ENCODE measurements around the gene GCN1. TPM values are rescaled to one million over a fixed set of nuclear protein-coding genes. Genes with fewer than 3 reads are reported as not detected.

GCN1 gene
- total RNA-seq, 2 donors from 2014 or later: 39.7 to 83.1 TPM

DNA sequence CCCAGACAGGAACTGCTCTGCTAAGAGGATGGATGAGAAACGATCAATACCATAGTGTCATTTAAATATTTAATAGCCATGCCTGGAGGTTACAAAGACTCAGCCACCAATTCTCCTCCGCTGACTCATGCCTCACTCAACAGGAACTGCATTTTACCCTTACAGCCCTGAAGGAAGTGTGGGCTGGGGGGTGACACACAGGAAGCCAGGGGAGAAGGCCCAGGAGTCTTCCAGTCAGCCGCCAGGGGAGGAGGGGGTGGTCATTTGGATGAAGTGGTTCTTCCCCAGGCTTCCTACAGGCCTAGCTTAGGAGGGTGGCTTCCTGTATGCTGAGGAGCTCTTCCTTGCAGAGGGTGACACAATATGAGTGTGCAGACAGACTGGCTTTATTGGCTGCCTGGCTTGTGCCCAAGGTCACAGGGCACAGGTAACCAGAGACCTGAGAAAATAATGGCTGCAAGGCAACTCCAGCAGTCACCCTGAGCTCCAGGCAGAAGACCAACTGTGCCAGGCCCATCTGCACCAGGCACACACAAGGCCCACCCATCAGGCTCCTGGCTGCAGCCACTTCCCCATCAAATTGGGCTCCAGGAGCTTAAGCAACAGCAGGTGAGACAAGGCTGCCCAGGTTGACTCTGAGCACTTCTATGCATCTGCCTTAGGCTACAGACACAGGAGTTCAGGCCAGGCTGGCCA lies 36.9 kb upstream of the GCN1 start:
- TF ChIP-seq, protein P1, sequence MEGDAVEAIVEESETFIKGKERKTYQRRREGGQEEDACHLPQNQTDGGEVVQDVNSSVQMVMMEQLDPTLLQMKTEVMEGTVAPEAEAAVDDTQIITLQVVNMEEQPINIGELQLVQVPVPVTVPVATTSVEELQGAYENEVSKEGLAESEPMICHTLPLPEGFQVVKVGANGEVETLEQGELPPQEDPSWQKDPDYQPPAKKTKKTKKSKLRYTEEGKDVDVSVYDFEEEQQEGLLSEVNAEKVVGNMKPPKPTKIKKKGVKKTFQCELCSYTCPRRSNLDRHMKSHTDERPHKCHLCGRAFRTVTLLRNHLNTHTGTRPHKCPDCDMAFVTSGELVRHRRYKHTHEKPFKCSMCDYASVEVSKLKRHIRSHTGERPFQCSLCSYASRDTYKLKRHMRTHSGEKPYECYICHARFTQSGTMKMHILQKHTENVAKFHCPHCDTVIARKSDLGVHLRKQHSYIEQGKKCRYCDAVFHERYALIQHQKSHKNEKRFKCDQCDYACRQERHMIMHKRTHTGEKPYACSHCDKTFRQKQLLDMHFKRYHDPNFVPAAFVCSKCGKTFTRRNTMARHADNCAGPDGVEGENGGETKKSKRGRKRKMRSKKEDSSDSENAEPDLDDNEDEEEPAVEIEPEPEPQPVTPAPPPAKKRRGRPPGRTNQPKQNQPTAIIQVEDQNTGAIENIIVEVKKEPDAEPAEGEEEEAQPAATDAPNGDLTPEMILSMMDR (IDR thresholded peaks at IDR 0.05): peak in 4 of 7 experiments; percentile 11 to 32 (median 15)
- no peak for TF ChIP-seq POLR2A (IDR thresholded peaks at IDR 0.05)
- WGBS, 2 donors: 21 to 41% methylated on average over 3 of the region's 3 CpGs
- peak; percentile 54 for ATAC-seq
- no peaks in the 10 kb centered on the region for H3K9me3 ChIP-seq
- peak; percentile 71 to 88 (median 86) for DNase-seq
- peaks cover 86% of the 10 kb centered on the region for H3K4me1 ChIP-seq
- no peak overlapping the region for H3K4me3 ChIP-seq
- peak overlapping the region; percentile 80 to 88 (median 81) for H3K27ac ChIP-seq
- H3K27me3 ChIP-seq: no peaks in the 10 kb centered on the region
- H3K36me3 ChIP-seq (replicated peaks in 1 of 2; ENCODE audit: insufficient read depth in 1 of 2, low read depth in 2 of 2): no peaks in the 10 kb centered on the region
- intact Hi-C loops (cut with DNase I): no loop called here

DNA sequence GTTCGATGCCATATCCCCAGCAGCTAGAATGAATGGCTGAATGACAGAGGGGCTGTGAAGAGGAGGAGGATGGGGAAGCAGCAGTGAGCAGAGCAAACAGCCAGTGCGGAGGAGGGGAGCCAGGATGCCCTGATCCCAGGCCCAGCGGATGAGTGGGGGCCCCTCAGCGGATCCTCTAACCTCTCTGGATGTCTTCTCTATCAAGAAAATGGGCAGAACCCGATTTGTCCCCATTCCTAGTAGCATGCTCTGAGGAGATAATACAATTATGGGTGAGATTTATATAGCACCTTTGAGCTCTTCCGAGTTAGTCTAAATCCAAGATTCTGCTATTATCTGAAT lies 36.4 kb upstream of the GCN1 start:
- ATAC-seq (no peak), DNase-seq (no peak)
- TF ChIP-seq, protein P1 (IDR thresholded peaks at IDR 0.05): no peak
- no peak for TF ChIP-seq POLR2A (IDR thresholded peaks at IDR 0.05)
- Histone ChIP-seq H3K4me3 (no peak overlapping the region), H3K9me3 (no peaks in the 10 kb centered on the region), H3K27me3 (no peaks in the 10 kb centered on the region), H3K4me1 (peaks cover 84% of the 10 kb centered on the region), H3K27ac (peak overlapping the region; percentile 80 to 88 (median 81)), H3K36me3 (replicated peaks in 1 of 2; ENCODE audit: insufficient read depth in 1 of 2, low read depth in 2 of 2) (no peaks in the 10 kb centered on the region)
- 45 to 53% methylated on average over 6 of the region's 6 CpGs for WGBS, 2 donors
- intact Hi-C loops (cut with DNase I): no loop called here

DNA sequence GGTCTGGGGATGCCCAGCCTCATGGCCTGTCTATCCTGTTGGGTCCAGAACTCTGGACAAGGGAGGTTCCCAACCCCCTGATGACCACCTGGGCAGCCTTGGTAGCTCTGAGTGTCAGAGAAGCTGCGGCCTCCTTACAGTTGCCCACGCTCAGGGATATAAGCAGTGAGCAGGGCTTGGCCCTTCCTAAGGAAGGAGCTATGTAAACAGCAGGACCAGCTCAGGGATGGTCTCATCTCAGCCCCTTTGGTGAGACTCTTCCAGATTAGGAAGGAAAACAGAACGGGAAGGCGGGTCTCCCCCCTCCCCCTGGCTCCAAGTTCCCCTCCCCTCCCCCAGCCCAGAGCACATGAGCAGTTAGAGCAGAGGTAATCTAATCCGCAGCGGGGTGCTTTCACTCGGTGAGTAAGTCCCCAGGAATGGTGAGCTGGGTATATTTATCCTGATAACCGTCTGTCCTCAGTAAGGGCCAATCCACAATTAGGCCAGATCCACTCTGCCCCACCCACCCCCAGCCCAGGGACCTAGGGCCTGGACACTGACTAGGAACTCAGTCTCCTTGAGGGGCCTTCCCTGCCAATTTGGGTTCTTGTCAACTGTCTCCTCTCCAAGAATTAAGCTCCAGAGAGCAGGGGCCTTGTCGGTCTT lies 35.9 kb upstream of the GCN1 start:
- Histone ChIP-seq H3K27ac (peak overlapping the region; percentile 80 to 88 (median 81)), H3K36me3 (replicated peaks in 1 of 2; ENCODE audit: insufficient read depth in 1 of 2, low read depth in 2 of 2) (no peaks in the 10 kb centered on the region), H3K4me3 (no peak overlapping the region), H3K9me3 (no peaks in the 10 kb centered on the region), H3K27me3 (no peaks in the 10 kb centered on the region), H3K4me1 (peaks cover 83% of the 10 kb centered on the region)
- DNase-seq: peak; percentile 47 to 70 (median 63)
- WGBS, 2 donors: 26 to 58% methylated on average over 3 to 9 of the region's 9 CpGs
- TF ChIP-seq POLR2A (IDR thresholded peaks at IDR 0.05): no peak
- ATAC-seq: peak; percentile 15
- intact Hi-C loops (cut with DNase I): no loop called here

DNA sequence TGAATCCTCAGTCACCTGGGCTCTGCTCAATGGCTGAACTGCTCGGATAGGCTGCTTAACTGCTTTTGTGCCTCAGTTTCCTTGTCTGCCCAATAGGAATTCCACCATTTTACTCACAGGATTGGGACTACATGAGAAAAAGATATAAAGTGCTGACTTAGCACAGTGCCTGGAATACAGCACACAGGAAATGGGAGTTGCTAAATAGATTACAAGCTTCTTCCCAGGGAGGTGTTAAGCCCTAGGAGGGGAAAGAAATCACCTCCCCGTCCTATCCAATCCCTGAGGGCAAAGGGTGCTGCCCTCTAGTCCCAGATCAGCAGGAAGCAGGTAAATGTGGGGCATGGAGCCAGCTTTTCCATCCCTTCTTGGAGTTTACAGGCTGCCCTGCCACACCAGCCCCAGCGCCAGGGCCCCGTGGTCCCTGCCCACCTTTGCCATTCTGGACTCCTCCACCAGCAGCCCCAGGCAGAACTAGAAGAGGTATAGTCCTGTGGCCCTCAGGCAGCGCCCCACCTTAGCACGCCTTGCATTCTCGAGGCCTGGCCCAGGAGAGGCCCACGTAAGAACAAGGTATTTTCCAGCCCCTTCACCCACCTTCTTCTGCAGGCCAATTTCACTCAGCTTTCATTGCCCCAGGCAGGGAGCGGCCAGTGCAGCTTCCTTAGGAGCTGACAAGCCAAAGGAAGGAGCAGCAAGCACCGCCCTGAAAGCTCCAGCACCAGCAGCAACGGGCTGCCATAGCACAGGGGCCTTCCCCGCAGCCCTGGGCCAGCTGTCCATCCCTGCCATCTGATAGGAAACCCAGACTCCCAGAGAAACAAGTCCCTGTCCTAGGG lies 35.2 kb upstream of the GCN1 start:
- Histone ChIP-seq H3K4me1 (peaks cover 83% of the 10 kb centered on the region), H3K9me3 (no peaks in the 10 kb centered on the region), H3K36me3 (replicated peaks in 1 of 2; ENCODE audit: insufficient read depth in 1 of 2, low read depth in 2 of 2) (no peaks in the 10 kb centered on the region), H3K4me3 (no peak overlapping the region), H3K27me3 (no peaks in the 10 kb centered on the region), H3K27ac (peak overlapping the region; percentile 80 to 88 (median 81))
- DNase-seq: no peak
- no peak for ATAC-seq
- intact Hi-C loops (cut with DNase I): loop anchor here (5.0 kb wide), 1 partner anchor 38 kb away; the partner anchor contains the start of gene PXN
- TF ChIP-seq, protein P1 (IDR thresholded peaks at IDR 0.05): no peak
- no peak for TF ChIP-seq POLR2A (IDR thresholded peaks at IDR 0.05)
- WGBS, 2 donors: 59 to 64% methylated on average over 11 to 12 of the region's 12 CpGs

DNA sequence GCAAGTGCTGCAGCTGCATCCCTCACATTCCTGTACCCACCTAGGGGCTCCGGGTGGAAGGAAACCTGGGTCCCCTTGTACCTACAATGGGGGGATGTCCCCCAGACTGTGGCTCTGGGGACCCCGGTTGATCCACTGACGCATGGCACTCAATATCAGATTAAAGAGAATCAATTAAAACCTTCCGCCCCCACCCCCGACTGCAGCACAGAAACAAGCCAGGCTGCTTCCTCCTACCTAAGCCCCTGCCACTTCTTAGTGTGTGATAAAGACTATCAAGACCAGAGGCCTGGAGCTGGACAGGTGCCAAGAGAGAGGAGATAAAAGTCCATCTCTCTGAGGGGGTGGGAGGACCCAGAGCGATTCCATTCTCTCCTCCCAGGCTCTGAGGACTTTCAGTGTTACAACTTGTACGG lies 34.6 kb upstream of the GCN1 start:
- DNase-seq (peak in 1 of 4 donors; percentile 43), ATAC-seq (no peak)
- TF ChIP-seq, protein P1 (IDR thresholded peaks at IDR 0.05): no peak
- TF ChIP-seq POLR2A (IDR thresholded peaks at IDR 0.05): no peak
- no peaks in the 10 kb centered on the region for H3K36me3 ChIP-seq (replicated peaks in 1 of 2; ENCODE audit: insufficient read depth in 1 of 2, low read depth in 2 of 2)
- peak overlapping the region; percentile 80 to 88 (median 81) for H3K27ac ChIP-seq
- H3K4me3 ChIP-seq: no peak overlapping the region
- H3K4me1 ChIP-seq: peaks cover 83% of the 10 kb centered on the region
- intact Hi-C loops (cut with DNase I): loop anchor here (5.0 kb wide), 1 partner anchor 38 kb away; the partner anchor contains the start of gene PXN
- WGBS, 2 donors: 28 to 50% methylated on average over 6 to 7 of the region's 7 CpGs
- no peaks in the 10 kb centered on the region for H3K27me3 ChIP-seq
- H3K9me3 ChIP-seq: no peaks in the 10 kb centered on the region

Measured in body of pancreas (tissue), 4 donors.